HepG2 (cell line): Measurements from ENCODE around the gene TMEM120A. TPM values are rescaled to one million over a fixed set of nuclear protein-coding genes. Genes with fewer than 3 reads are reported as not detected.
A peak's percentile ranks its signal among the peaks of the same experiment; 100 is the strongest.

Experiments
- CBX5 ChIP-seq: sonication (generic); formaldehyde crosslinking; IDR thresholded peaks from 2 replicates; pipeline ENCODE4 v1.4.0; 2020; ENCODE audit warnings: missing genetic modification reagents, borderline replicate concordance
- DNMT3B ChIP-seq: conservative IDR thresholded peaks from 2 replicates; pipeline ENCODE4 v1.6.1; 2016; ENCODE audit warnings: missing biosample characterization, control low read depth
- GLI4 ChIP-seq: sonication (generic); formaldehyde crosslinking; IDR thresholded peaks from 2 replicates; pipeline ENCODE4 v1.5.1; 2020; ENCODE audit warnings: missing genetic modification reagents, mild to moderate bottlenecking, moderate library complexity, borderline replicate concordance
- HCFC1 ChIP-seq: fragments of 150-350 bp; IDR thresholded peaks from 2 replicates; pipeline ENCODE4 v1.6.1; 2014; ENCODE audit warnings: low read depth, low read length
- MED8 ChIP-seq: sonication (generic); formaldehyde crosslinking; IDR thresholded peaks from 2 replicates; pipeline ENCODE4 v1.8.1; 2023; ENCODE audit warnings: mild to moderate bottlenecking, missing genetic modification reagents; ENCODE audit not compliant: insufficient replicate concordance
- NFIC ChIP-seq: IDR thresholded peaks from 2 replicates; pipeline ENCODE4 v1.6.1; 2012; ENCODE audit warnings: mild to moderate bottlenecking, low read length, inconsistent platforms
- RORA ChIP-seq: sonication (generic); formaldehyde crosslinking; IDR thresholded peaks from 2 replicates; pipeline ENCODE4 v1.5.0; 2020; ENCODE audit warnings: mild to moderate bottlenecking, missing genetic modification reagents, moderate library complexity
- SRY ChIP-seq: sonication (generic); formaldehyde crosslinking; IDR thresholded peaks from 2 replicates; pipeline ENCODE4 v1.8.0; 2022; ENCODE audit warnings: mild to moderate bottlenecking, missing genetic modification reagents
- TBP ChIP-seq: sonication (generic); formaldehyde crosslinking; IDR thresholded peaks from 2 replicates; pipeline ENCODE4 v1.5.0; 2020; ENCODE audit warnings: missing genetic modification reagents
- ZC3H13 ChIP-seq: sonication (generic); formaldehyde crosslinking; IDR thresholded peaks from 2 replicates; pipeline ENCODE4 v1.8.1; 2023; ENCODE audit warnings: mild to moderate bottlenecking, missing genetic modification reagents, moderate library complexity
- ZEB1 ChIP-seq: IDR thresholded peaks from 2 replicates; pipeline ENCODE4 v1.6.1; 2012; ENCODE audit warnings: mild to moderate bottlenecking, low read depth, inconsistent platforms; ENCODE audit not compliant: insufficient replicate concordance
- ZNF180 ChIP-seq: sonication (generic); formaldehyde crosslinking; IDR thresholded peaks from 2 replicates; pipeline ENCODE4 v1.4.0; 2020; ENCODE audit warnings: low read depth, missing genetic modification reagents, borderline replicate concordance
- ZNF367 ChIP-seq: sonication (generic); formaldehyde crosslinking; IDR thresholded peaks from 2 replicates; pipeline ENCODE4 v1.4.0; 2020; ENCODE audit warnings: missing genetic modification reagents, borderline replicate concordance
- ZNF713 ChIP-seq: sonication (generic); formaldehyde crosslinking; IDR thresholded peaks from 2 replicates; pipeline ENCODE4 v1.4.0; 2020; ENCODE audit warnings: mild to moderate bottlenecking, missing genetic modification reagents
- ZNF776 ChIP-seq: sonication (generic); formaldehyde crosslinking; IDR thresholded peaks from 2 replicates; pipeline ENCODE4 v1.4.0; 2020; ENCODE audit warnings: mild to moderate bottlenecking, missing genetic modification reagents
- polyA plus RNA-seq, 8 experiments: library from polyadenylated mRNA; depleted of rRNA in 3 of 8; stranded (reverse) in 7 of 8; unstranded in 1 of 8; fragments of >200 nt; fragmentation: Illumina TruSeq in 4 of 8; extraction: Trizol in 4 of 8; gene quantifications; 2 replicates each; pipeline versions ENCODE4 v1.2.1 to v1.2.3, GENCODE V29; 2011 to 2016; ENCODE audit warnings: low read depth in 4 of 8, missing spikeins in 1 of 8, mixed read lengths in 1 of 8; ENCODE audit not compliant: insufficient read depth in 1 of 8
- total RNA-seq, 5 experiments: library from RNA; depleted of rRNA; stranded (reverse); fragments of >200 nt; fragmentation: Illumina TruSeq; extraction: Trizol; gene quantifications; 2 replicates each; pipeline ENCODE4 v1.2.3, GENCODE V29; 2016; ENCODE audit warnings: low read depth in 1 of 5
- TF ChIP-seq, protein P1 (sequence below): sonication (generic); IDR thresholded peaks from 2 replicates; pipeline ENCODE4 v1.6.1; 2016; ENCODE audit warnings: low read depth, borderline replicate concordance
- TF ChIP-seq, protein P2 (sequence below): IDR thresholded peaks from 2 replicates; pipeline ENCODE4 v1.6.1; 2016; ENCODE audit warnings: mild to moderate bottlenecking
- TF ChIP-seq, protein P3 (sequence below): sonication (generic); formaldehyde crosslinking; conservative IDR thresholded peaks from 2 replicates; pipeline ENCODE4 v1.8.0; 2022; ENCODE audit warnings: low read depth, missing genetic modification reagents
- TF ChIP-seq, protein P4 (sequence below): sonication (generic); formaldehyde crosslinking; IDR thresholded peaks from 2 replicates; pipeline ENCODE4 v1.9.0; 2021; ENCODE audit warnings: missing genetic modification reagents, borderline replicate concordance
- TF ChIP-seq, protein P5 (sequence below): sonication (generic); formaldehyde crosslinking; IDR thresholded peaks from 2 replicates; pipeline ENCODE4 v1.5.0; 2020; ENCODE audit warnings: missing genetic modification reagents

The TMEM120A gene
- total and polyA plus RNA-seq, 2 of the 13 experiments (the other 11 are each of a cell fraction or from before 2014, with no cell fraction given) = 40.3 to 102 TPM

DNA sequence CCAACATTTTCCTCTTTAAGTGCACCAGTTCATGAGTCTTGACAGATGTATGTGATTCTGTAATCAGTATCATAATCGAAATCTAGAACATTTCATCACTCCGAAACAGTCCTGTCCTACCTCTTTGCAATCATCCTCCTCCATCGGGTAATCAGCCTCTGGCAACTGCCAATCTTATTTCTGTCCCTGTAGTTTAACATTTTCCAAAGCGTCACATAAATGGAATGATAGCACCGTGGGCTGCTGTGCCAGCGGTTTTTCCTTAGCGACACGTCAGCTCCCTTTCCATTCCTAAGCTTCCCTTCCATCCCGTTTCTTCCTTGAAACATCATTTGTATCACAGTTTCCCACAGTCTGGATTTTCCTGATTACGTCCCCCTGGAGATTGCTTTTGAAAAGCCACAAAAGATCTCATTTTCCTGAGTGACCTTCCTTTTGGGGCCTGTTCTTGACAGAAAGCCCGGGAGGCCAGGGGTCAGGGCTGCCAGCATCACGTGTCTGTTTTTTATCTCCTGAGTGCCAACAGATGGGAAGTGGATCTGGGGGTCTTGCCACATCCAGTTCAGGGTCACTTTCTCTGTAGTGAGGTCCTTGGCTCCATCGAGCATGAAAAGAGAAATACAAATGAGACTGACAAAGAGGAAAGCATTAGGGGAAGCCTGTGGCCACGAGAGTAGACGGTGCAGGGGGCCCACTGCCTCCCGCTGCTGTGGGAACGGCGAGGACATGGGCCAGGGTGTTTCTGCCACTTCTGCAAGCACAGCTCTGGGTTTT lies 31.6 kb downstream of the TMEM120A start (continued):
- TF ChIP-seq ZC3H13 (CRISPR knock-in tag) (peak; percentile 69; the same call in 1 of the 2 replicates), ZNF180 (CRISPR knock-in tag) (no peak), RORA (CRISPR knock-in tag) (no peak), ZNF713 (CRISPR knock-in tag) (no peak), TBP (CRISPR knock-in tag) (no peak), NFIC (no peak), GLI4 (CRISPR knock-in tag) (no peak), ZNF776 (no peak), ZEB1 (no peak), CBX5 (no peak), DNMT3B (CRISPR knock-in tag) (no peak), SRY (CRISPR knock-in tag) (no peak), HCFC1 (no peak), ZNF367 (CRISPR knock-in tag) (no peak), MED8 (CRISPR knock-in tag) (no peak)
- TF ChIP-seq, protein P1, sequence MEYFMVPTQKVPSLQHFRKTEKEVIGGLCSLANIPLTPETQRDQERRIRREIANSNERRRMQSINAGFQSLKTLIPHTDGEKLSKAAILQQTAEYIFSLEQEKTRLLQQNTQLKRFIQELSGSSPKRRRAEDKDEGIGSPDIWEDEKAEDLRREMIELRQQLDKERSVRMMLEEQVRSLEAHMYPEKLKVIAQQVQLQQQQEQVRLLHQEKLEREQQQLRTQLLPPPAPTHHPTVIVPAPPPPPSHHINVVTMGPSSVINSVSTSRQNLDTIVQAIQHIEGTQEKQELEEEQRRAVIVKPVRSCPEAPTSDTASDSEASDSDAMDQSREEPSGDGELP = peak; percentile 69; the same call in 1 of the 2 replicates
- TF ChIP-seq, protein P2, sequence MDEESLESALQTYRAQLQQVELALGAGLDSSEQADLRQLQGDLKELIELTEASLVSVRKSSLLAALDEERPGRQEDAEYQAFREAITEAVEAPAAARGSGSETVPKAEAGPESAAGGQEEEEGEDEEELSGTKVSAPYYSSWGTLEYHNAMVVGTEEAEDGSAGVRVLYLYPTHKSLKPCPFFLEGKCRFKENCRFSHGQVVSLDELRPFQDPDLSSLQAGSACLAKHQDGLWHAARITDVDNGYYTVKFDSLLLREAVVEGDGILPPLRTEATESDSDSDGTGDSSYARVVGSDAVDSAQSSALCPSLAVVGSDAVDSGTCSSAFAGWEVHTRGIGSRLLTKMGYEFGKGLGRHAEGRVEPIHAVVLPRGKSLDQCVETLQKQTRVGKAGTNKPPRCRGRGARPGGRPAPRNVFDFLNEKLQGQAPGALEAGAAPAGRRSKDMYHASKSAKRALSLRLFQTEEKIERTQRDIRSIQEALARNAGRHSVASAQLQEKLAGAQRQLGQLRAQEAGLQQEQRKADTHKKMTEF = peak; percentile 62; the same call in 1 of the 2 replicates
- TF ChIP-seq, protein P3, sequence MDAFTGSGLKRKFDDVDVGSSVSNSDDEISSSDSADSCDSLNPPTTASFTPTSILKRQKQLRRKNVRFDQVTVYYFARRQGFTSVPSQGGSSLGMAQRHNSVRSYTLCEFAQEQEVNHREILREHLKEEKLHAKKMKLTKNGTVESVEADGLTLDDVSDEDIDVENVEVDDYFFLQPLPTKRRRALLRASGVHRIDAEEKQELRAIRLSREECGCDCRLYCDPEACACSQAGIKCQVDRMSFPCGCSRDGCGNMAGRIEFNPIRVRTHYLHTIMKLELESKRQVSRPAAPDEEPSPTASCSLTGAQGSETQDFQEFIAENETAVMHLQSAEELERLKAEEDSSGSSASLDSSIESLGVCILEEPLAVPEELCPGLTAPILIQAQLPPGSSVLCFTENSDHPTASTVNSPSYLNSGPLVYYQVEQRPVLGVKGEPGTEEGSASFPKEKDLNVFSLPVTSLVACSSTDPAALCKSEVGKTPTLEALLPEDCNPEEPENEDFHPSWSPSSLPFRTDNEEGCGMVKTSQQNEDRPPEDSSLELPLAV (CRISPR knock-in tag) = no peak
- TF ChIP-seq, protein P4, sequence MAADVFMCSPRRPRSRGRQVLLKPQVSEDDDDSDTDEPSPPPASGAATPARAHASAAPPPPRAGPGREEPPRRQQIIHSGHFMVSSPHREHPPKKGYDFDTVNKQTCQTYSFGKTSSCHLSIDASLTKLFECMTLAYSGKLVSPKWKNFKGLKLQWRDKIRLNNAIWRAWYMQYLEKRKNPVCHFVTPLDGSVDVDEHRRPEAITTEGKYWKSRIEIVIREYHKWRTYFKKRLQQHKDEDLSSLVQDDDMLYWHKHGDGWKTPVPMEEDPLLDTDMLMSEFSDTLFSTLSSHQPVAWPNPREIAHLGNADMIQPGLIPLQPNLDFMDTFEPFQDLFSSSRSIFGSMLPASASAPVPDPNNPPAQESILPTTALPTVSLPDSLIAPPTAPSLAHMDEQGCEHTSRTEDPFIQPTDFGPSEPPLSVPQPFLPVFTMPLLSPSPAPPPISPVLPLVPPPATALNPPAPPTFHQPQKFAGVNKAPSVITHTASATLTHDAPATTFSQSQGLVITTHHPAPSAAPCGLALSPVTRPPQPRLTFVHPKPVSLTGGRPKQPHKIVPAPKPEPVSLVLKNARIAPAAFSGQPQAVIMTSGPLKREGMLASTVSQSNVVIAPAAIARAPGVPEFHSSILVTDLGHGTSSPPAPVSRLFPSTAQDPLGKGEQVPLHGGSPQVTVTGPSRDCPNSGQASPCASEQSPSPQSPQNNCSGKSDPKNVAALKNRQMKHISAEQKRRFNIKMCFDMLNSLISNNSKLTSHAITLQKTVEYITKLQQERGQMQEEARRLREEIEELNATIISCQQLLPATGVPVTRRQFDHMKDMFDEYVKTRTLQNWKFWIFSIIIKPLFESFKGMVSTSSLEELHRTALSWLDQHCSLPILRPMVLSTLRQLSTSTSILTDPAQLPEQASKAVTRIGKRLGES (CRISPR knock-in tag) = no peak
- TF ChIP-seq, protein P5, sequence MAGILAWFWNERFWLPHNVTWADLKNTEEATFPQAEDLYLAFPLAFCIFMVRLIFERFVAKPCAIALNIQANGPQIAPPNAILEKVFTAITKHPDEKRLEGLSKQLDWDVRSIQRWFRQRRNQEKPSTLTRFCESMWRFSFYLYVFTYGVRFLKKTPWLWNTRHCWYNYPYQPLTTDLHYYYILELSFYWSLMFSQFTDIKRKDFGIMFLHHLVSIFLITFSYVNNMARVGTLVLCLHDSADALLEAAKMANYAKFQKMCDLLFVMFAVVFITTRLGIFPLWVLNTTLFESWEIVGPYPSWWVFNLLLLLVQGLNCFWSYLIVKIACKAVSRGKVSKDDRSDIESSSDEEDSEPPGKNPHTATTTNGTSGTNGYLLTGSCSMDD = no peak
